HepG2 (cell line): Measurements from ENCODE around the gene MMP25. TPM values are rescaled to one million over a fixed set of nuclear protein-coding genes. Genes with fewer than 3 reads are reported as not detected.
"Not testable (repeated sequence)": the region's sequence is repeated elsewhere in the genome, so short reads cannot be mapped to it uniquely, and the experiment has no call there.

Experiments used
- ATAC-seq: fragments of 200-7000 bp; cut with Tn5 transposase; 3 replicates; pipeline ENCODE4 v1.9.1; 2020; ENCODE audit warnings: mild to moderate bottlenecking, moderate library complexity
- BruUV-seq: library from RNA; stranded (reverse); fragments of 400-500 nt; replicated peaks from 2 replicates; lab custom pipeline; 2021; lab: Mats Ljungman, UMichigan
- CTCF ChIA-PET: fragments of 300-600 bp; formaldehyde crosslinking; extraction: SDS; loops from one replicate; lab custom pipeline; 2021; ENCODE audit warnings: low total read pairs, inconsistent platforms, low intra/inter-chr PET ratio; lab: Yijun Ruan, JAX
- POLR2A ChIA-PET: fragments of 350-600 bp; sonication (Branson Sonifier 250); formaldehyde crosslinking; loops from one replicate; lab custom pipeline; 2020; ENCODE audit warnings: antibody characterized with exemption, inconsistent platforms; lab: Yijun Ruan, JAX
- DNase-seq: peaks from one replicate; pipeline ENCODE4 v3.0.0-alpha.2; 2015; ENCODE audit warnings: low spot score
- FAIRE-seq: peaks from 3 replicates; lab custom pipeline; 2011; peaks lifted over from hg19 to GRCh38; lab: Jason Lieb, UNC
- H2AFZ ChIP-seq: one replicate; pipeline ENCODE4 v1.6.1; 2011; ENCODE audit warnings: low read length, inconsistent platforms
- H3K27ac ChIP-seq: fragments of 300-600 bp; 3 replicates; pipeline ENCODE4 v1.8.0; 2011; ENCODE audit warnings: mixed run types, mild to moderate bottlenecking, mixed read lengths, low read length, inconsistent platforms; ENCODE audit not compliant: insufficient read depth; ENCODE audit errors: extremely low read length
- H3K27me3 ChIP-seq, 2 experiments: fragments of 200-600 bp in 1 of 2; 2 replicates in 1 of 2; 3 replicates in 1 of 2; pipeline versions ENCODE4 v1.6.0 to v1.8.0; 2011; ENCODE audit warnings: low read length in 2 of 2, mild to moderate bottlenecking in 2 of 2, moderate library complexity in 2 of 2, inconsistent platforms in 1 of 2; ENCODE audit not compliant: insufficient read depth in 2 of 2, control insufficient read depth in 1 of 2
- H3K36me3 ChIP-seq, 2 experiments: fragments of 200-600 bp in 1 of 2; replicated peaks in 1 of 2; 2 replicates in 1 of 2; 3 replicates in 1 of 2; pipeline versions ENCODE4 v1.5.1 to v1.8.0; 2011; ENCODE audit warnings: low read length in 2 of 2, inconsistent platforms in 1 of 2; ENCODE audit not compliant: insufficient read depth in 2 of 2, control insufficient read depth in 1 of 2
- H3K4me1 ChIP-seq: 2 replicates; pipeline ENCODE4 v1.5.1; 2012; ENCODE audit warnings: low read length, inconsistent platforms; ENCODE audit not compliant: insufficient read depth
- H3K4me2 ChIP-seq: 2 replicates; pipeline ENCODE4 v1.6.0; 2011; ENCODE audit warnings: low read depth, low read length, inconsistent platforms
- H3K4me3 ChIP-seq, 3 experiments: fragments of 200-600 bp in 1 of 3; sonication (generic), shearing (Covaris generic) in 1 of 3; replicated peaks in 1 of 3; 2 replicates each; pipeline ENCODE4 v1.5.1; 2011 to 2016; ENCODE audit warnings: low read length in 3 of 3, inconsistent platforms in 2 of 3, low read depth in 2 of 3, mild to moderate bottlenecking in 2 of 3, control low read depth in 1 of 3, mixed read lengths in 1 of 3; ENCODE audit not compliant: insufficient read depth in 1 of 3
- H3K79me2 ChIP-seq: one replicate; pipeline ENCODE4 v1.6.1; 2011; ENCODE audit warnings: low read length, inconsistent platforms; ENCODE audit not compliant: insufficient read depth
- H3K9ac ChIP-seq: 2 replicates; pipeline ENCODE4 v1.6.0; 2011; ENCODE audit warnings: mild to moderate bottlenecking, low read depth, low read length, inconsistent platforms; ENCODE audit not compliant: insufficient read depth
- H3K9me3 ChIP-seq: 2 replicates; pipeline ENCODE4 v1.5.1; 2012; ENCODE audit warnings: mild to moderate bottlenecking, low read length
- H4K20me1 ChIP-seq: 2 replicates; pipeline ENCODE4 v1.6.0; 2011; ENCODE audit warnings: inconsistent platforms, mild to moderate bottlenecking, low read length, moderate library complexity; ENCODE audit not compliant: insufficient read depth
- AGO1 ChIP-seq: fragments of 200-400 bp; formaldehyde crosslinking; IDR thresholded peaks from 2 replicates; pipeline ENCODE4 v1.6.1; 2017; ENCODE audit warnings: mild to moderate bottlenecking, low read depth, low read length, moderate library complexity; ENCODE audit not compliant: poor library complexity, severe bottlenecking
- ATF5 ChIP-seq: sonication (generic); formaldehyde crosslinking; IDR thresholded peaks from 2 replicates; pipeline ENCODE4 v1.4.0; 2020; ENCODE audit warnings: mild to moderate bottlenecking, low read depth, missing genetic modification reagents
- HNF4A ChIP-seq: sonication (generic); formaldehyde crosslinking; IDR thresholded peaks from 2 replicates; pipeline ENCODE4 v1.4.0; 2020; ENCODE audit warnings: missing genetic modification reagents
- POLR2A ChIP-seq, 2 experiments: IDR thresholded peaks; 2 replicates each; pipeline ENCODE4 v1.6.1; 2011; ENCODE audit warnings: low read depth in 2 of 2, low read length in 2 of 2, mild to moderate bottlenecking in 1 of 2, moderate library complexity in 1 of 2; ENCODE audit not compliant: insufficient read depth in 1 of 2
- POLR2AphosphoS5 ChIP-seq: IDR thresholded peaks from 2 replicates; pipeline ENCODE4 v1.6.1; 2012; ENCODE audit warnings: low read depth, low read length
- POLR2G ChIP-seq: fragments of 200-400 bp; formaldehyde crosslinking; IDR thresholded peaks from 2 replicates; pipeline ENCODE4 v1.6.1; 2018; ENCODE audit warnings: mild to moderate bottlenecking, low read depth, low read length, moderate library complexity
- RARA ChIP-seq: IDR thresholded peaks from 2 replicates; pipeline ENCODE4 v1.6.1; 2016; ENCODE audit warnings: missing genetic modification reagents, missing compliant biosample characterization
- ZNF597 ChIP-seq: sonication (generic); formaldehyde crosslinking; IDR thresholded peaks from 2 replicates; pipeline ENCODE4 v1.5.0; 2020; ENCODE audit warnings: missing genetic modification reagents
- WGBS: methylation state at CpG from one replicate; pipeline ENCODE4 v1.1.6; 2017; ENCODE audit warnings: low lambda C conversion rate; 5-methylcytosine and 5-hydroxymethylcytosine counted together
- in situ Hi-C: cut with HindIII; loops from 2 replicates; pipeline ENCODE4 v1.10.0; 2017; ENCODE audit warnings: low pct_unique_long_range_greater_than_20kb; ENCODE audit not compliant: extremely low pct_ligation_motif_present
- intact Hi-C: fragments of 100-400 bp; cut with micrococcal nuclease; formaldehyde crosslinking; loops from one replicate; pipeline ENCODE4 v1.10.0; 2022; ENCODE audit not compliant: unreplicated experiment
- polyA plus RNA-seq, 8 experiments: library from polyadenylated mRNA; depleted of rRNA in 3 of 8; stranded (reverse) in 7 of 8; unstranded in 1 of 8; fragments of >200 nt; fragmentation: Illumina TruSeq in 4 of 8; extraction: Trizol in 4 of 8; gene quantifications; 2 replicates each; pipeline versions ENCODE4 v1.2.1 to v1.2.3, GENCODE V29; 2011 to 2016; ENCODE audit warnings: low read depth in 4 of 8, missing spikeins in 1 of 8, mixed read lengths in 1 of 8; ENCODE audit not compliant: insufficient read depth in 1 of 8
- total RNA-seq, 5 experiments: library from RNA; depleted of rRNA; stranded (reverse); fragments of >200 nt; fragmentation: Illumina TruSeq; extraction: Trizol; gene quantifications; 2 replicates each; pipeline ENCODE4 v1.2.3, GENCODE V29; 2016; ENCODE audit warnings: low read depth in 1 of 5

The MMP25 gene
- total and polyA plus RNA-seq, 2 of the 13 experiments (the other 11 are each of a cell fraction or from before 2014, with no cell fraction given): 0.04 to 0.08 TPM

- FAIRE-seq, ATAC-seq, H3K4me3 ChIP-seq, DNase-seq, intact Hi-C loops, H3K27ac ChIP-seq, H4K20me1 ChIP-seq, H2AFZ ChIP-seq, H3K4me2 ChIP-seq, in situ Hi-C loops, BruUV-seq, H3K9ac ChIP-seq, CTCF ChIA-PET, H3K9me3 ChIP-seq: not testable (repeated sequence)
- Histone ChIP-seq H3K36me3 (peaks cover 9 to 16% of the 10 kb centered on the region in 2 experiments; a peak in 2 of 5 replicates), H3K79me2 (peaks cover 17% of the 10 kb centered on the region), H3K4me1 (peaks cover 30% of the 10 kb centered on the region), H3K27me3 (peaks cover 2 to 10% of the 10 kb centered on the region in 2 experiments; a peak in 4 of 5 replicates)
- POLR2A ChIA-PET: interaction anchor here (2.7 to 4.4 kb wide), 2 partner anchors 9 to 18 kb away, joined by 11 to 30 read pairs; no protein-coding TSS in a partner anchor
- WGBS: 89% methylated on average over 10 of the region's 11 CpGs
- peak; percentile 82 for TF ChIP-seq AGO1
Measured at GRCh38 chr16:3069146-3069545, 22.8 kb downstream of the MMP25 start.

GRCh38 chr16:3070608-3071111 lies 24.3 kb downstream of the MMP25 start:
- Histone ChIP-seq H3K27ac (no peak overlapping the region), H3K9me3 (no peaks in the 10 kb centered on the region), H3K36me3 (peaks cover 9 to 16% of the 10 kb centered on the region in 2 experiments; a peak in 2 of 5 replicates), H2AFZ (no peak overlapping the region), H4K20me1 (no peaks in the 10 kb centered on the region), H3K4me2 (no peak overlapping the region), H3K79me2 (peaks cover 13% of the 10 kb centered on the region), H3K27me3 (peaks cover 2 to 13% of the 10 kb centered on the region in 2 experiments; a peak in 4 of 5 replicates), H3K4me3 (no peak overlapping the region), H3K4me1 (peaks cover 27% of the 10 kb centered on the region), H3K9ac (no peak overlapping the region)
- POLR2A ChIA-PET: interaction anchor here (1.2 to 4.4 kb wide), 3 partner anchors 11 to 16 kb away, joined by 6 to 30 read pairs (median 11); no protein-coding TSS in a partner anchor
- intact Hi-C loops: no loop called here
- FAIRE-seq (no peak), DNase-seq (no peak), ATAC-seq (no peak)
- BruUV-seq: no TSS peak
- peak in 1 of 2 experiments; percentile 11; a peak in 1 of 4 replicates for TF ChIP-seq POLR2A (IDR thresholded peaks at IDR 0.05; ENCODE audit: insufficient read depth in 1 of 2, low read depth in 2 of 2, low read length in 2 of 2)
- peak; percentile 31; the same call in 1 of the 2 replicates for TF ChIP-seq POLR2AphosphoS5
- peak; percentile 47 for TF ChIP-seq POLR2G
- TF ChIP-seq ATF5: no peak
- no peak for TF ChIP-seq HNF4A (CRISPR knock-in tag)
- no peak for TF ChIP-seq ZNF597 (CRISPR knock-in tag)
- no peak for TF ChIP-seq RARA
- WGBS: 62% methylated on average over 3 of the region's 9 CpGs
- in situ Hi-C loops: no loop called here
- CTCF ChIA-PET: no interaction called here
